ENCODE data around the gene IL1RL2.

IL1RL2 gene

DNA sequence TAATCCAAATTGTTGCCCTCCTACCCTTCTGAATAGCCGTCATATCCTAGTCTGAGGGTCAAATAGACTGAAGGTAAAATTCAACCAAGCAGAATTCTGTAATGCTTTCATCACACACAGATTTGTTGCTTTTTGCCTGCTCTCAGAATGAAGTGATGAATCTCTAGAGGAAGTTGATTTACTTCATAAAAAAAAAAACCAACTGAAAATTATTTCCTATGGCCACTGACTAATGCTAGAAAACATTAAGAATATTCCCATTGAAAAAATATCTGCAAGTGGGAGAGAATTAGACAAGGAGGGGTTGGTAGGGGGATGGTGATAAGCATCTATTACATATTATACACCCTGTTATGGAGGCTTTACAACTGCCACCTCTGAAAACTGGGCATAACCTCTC, 2.3 kb upstream of the IL1RL2 start:
- no peaks in the 10 kb centered on the region for H3K36me3 ChIP-seq (ENCODE audit: insufficient read depth)
- no peaks in the 10 kb centered on the region for H4K20me1 ChIP-seq (ENCODE audit: insufficient read depth)
- TF ChIP-seq, protein P1, sequence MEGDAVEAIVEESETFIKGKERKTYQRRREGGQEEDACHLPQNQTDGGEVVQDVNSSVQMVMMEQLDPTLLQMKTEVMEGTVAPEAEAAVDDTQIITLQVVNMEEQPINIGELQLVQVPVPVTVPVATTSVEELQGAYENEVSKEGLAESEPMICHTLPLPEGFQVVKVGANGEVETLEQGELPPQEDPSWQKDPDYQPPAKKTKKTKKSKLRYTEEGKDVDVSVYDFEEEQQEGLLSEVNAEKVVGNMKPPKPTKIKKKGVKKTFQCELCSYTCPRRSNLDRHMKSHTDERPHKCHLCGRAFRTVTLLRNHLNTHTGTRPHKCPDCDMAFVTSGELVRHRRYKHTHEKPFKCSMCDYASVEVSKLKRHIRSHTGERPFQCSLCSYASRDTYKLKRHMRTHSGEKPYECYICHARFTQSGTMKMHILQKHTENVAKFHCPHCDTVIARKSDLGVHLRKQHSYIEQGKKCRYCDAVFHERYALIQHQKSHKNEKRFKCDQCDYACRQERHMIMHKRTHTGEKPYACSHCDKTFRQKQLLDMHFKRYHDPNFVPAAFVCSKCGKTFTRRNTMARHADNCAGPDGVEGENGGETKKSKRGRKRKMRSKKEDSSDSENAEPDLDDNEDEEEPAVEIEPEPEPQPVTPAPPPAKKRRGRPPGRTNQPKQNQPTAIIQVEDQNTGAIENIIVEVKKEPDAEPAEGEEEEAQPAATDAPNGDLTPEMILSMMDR (conservative IDR thresholded peaks at IDR 0.05; ENCODE audit: low read depth, low read length) = no peak
- H2AFZ ChIP-seq (ENCODE audit: low read depth) = no peak overlapping the region
- no peaks in the 10 kb centered on the region for H3K27me3 ChIP-seq (ENCODE audit: insufficient read depth, low read depth)
- no peak overlapping the region for H3K4me2 ChIP-seq
- H3K4me1 ChIP-seq (ENCODE audit: low read depth, poor library complexity, severe bottlenecking) = no peaks in the 10 kb centered on the region
- no peak overlapping the region for H3K9ac ChIP-seq
- no peak overlapping the region for H3K4me3 ChIP-seq (IDR thresholded peaks at IDR 0.05; ENCODE audit: insufficient read depth, low read depth, low read length)
- no peaks in the 10 kb centered on the region for H3K79me2 ChIP-seq (ENCODE audit: insufficient read depth, low read depth)
- H3K27ac ChIP-seq = no peak overlapping the region

DNA sequence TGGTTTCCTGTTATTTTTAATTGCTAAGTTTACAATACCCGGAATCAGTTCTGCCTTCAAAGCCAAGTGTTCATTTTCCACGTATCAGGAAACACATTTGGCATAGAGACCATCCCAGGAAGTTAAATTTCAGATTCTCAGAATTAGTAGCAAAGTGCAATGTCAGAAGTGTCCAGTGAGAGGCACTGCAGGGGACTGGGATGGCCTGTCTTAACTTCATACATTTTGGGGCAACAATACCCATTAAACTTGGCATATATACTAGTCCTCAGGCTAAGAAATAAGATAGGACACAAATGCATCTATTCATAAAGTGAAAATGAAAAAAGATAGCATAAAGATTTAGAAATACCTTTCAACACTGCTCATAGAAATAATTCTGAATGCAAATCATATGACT, 1.5 kb upstream of the IL1RL2 start:
- H3K4me2 ChIP-seq = no peak overlapping the region
- no peaks in the 10 kb centered on the region for H3K79me2 ChIP-seq (ENCODE audit: insufficient read depth, low read depth)
- no peak overlapping the region for H3K27ac ChIP-seq
- no peak overlapping the region for H2AFZ ChIP-seq (ENCODE audit: low read depth)
- H4K20me1 ChIP-seq (ENCODE audit: insufficient read depth) = no peaks in the 10 kb centered on the region
- H3K4me1 ChIP-seq (ENCODE audit: low read depth, poor library complexity, severe bottlenecking) = no peaks in the 10 kb centered on the region
- no peak overlapping the region for H3K9ac ChIP-seq
- H3K36me3 ChIP-seq (ENCODE audit: insufficient read depth) = no peaks in the 10 kb centered on the region
- TF ChIP-seq, protein P1 (conservative IDR thresholded peaks at IDR 0.05; ENCODE audit: low read depth, low read length) = no peak; the same call in 1 of the 2 replicates
- no peaks in the 10 kb centered on the region for H3K27me3 ChIP-seq (ENCODE audit: insufficient read depth, low read depth)
- no peak overlapping the region for H3K4me3 ChIP-seq (IDR thresholded peaks at IDR 0.05; ENCODE audit: insufficient read depth, low read depth, low read length)

DNA sequence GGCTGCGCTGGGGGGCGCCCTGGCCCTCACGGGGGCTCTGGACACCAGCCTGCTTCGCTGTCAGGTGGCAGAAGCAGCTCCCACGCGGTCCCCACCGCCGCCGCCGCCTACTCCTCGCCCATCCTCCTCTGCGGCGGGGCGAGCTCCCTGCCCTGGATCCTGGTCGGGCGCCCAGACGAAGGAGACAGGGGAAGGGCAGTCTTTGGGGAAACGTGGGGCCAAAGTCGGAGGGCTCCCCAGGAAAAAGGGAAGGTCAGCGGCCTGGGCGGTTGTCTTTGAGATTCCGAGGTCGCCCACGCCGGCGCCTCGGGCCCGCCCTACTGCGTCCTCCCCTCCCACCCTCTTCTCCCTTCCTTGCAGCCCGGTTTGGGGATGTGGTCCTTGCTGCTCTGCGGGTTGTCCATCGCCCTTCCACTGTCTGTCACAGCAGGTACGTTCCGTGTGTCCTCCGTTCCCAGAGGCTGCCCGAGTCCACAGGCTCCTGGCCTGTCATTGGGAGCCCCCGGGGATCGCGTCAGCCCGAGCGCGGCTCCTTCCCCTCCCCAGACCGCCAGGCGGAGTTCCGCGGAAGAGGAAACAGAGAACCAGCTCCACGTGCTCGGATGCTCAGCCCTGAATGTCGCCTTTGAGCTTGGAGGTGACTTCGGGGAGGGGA, 800 bp downstream of the IL1RL2 start:
- TF ChIP-seq, protein P1 (conservative IDR thresholded peaks at IDR 0.05; ENCODE audit: low read depth, low read length) = no peak
- Histone ChIP-seq H3K4me2 (no peak overlapping the region), H3K4me3 (IDR thresholded peaks at IDR 0.05; ENCODE audit: insufficient read depth, low read depth, low read length) (no peak overlapping the region), H3K4me1 (ENCODE audit: low read depth, poor library complexity, severe bottlenecking) (no peaks in the 10 kb centered on the region), H3K36me3 (ENCODE audit: insufficient read depth) (no peaks in the 10 kb centered on the region), H4K20me1 (ENCODE audit: insufficient read depth) (no peaks in the 10 kb centered on the region), H3K27ac (no peak overlapping the region), H2AFZ (ENCODE audit: low read depth) (no peak overlapping the region), H3K27me3 (ENCODE audit: insufficient read depth, low read depth) (no peaks in the 10 kb centered on the region), H3K9ac (no peak overlapping the region), H3K79me2 (ENCODE audit: insufficient read depth, low read depth) (no peaks in the 10 kb centered on the region)

DNA sequence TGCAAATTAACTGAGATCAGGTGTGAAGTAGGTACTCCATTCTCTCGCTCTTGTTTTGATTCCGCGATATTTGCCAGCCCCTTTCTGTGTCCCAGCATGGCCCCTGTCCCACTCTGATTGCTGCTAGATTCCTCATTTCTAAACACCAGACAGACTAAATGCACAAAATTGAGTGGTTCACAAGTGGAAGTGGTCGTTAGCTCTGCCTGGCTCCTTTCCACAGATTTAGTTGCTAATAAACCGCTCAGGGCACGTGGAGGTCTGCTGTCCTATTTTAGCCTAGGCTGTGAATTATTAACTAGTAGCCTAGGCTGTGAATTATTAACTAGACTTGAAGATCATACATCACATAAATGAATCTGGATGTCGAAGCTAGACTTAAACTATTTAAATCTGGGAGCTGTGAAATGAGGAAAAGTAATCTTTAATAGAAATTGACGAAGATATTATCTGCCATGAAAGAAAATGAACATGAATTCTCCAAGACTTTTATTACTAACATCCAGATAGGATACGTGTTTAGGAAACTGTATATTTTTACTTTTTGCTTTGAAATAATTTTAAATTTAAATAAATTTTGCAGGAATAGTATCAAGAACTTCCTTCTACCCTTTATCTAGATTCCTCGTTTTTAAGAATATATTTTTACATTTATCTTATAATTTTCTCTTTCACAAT, 3.7 kb downstream of the IL1RL2 start:
- no peaks in the 10 kb centered on the region for H3K36me3 ChIP-seq (ENCODE audit: insufficient read depth)
- no peak overlapping the region for H3K4me2 ChIP-seq
- H4K20me1 ChIP-seq (ENCODE audit: insufficient read depth) = no peaks in the 10 kb centered on the region
- H3K27ac ChIP-seq = no peak overlapping the region
- no peak overlapping the region for H2AFZ ChIP-seq (ENCODE audit: low read depth)
- no peaks in the 10 kb centered on the region for H3K79me2 ChIP-seq (ENCODE audit: insufficient read depth, low read depth)
- no peaks in the 10 kb centered on the region for H3K4me1 ChIP-seq (ENCODE audit: low read depth, poor library complexity, severe bottlenecking)
- H3K4me3 ChIP-seq (IDR thresholded peaks at IDR 0.05; ENCODE audit: insufficient read depth, low read depth, low read length) = no peak overlapping the region
- H3K9ac ChIP-seq = no peak overlapping the region
- H3K27me3 ChIP-seq (ENCODE audit: insufficient read depth, low read depth) = no peaks in the 10 kb centered on the region
- TF ChIP-seq, protein P1 (conservative IDR thresholded peaks at IDR 0.05; ENCODE audit: low read depth, low read length) = no peak
